Esophagus muscularis mucosa (tissue), 4 donors: ENCODE results near the gene TUT1.

Source experiments
- EP300 ChIP-seq: sonication (generic); formaldehyde crosslinking; IDR thresholded peaks from one replicate; pipeline ENCODE4 v1.6.1; 2017; ENCODE audit warnings: antibody characterized with exemption
- POLR2A ChIP-seq: fragments of 450-650 bp; IDR thresholded peaks from one replicate; pipeline ENCODE4 v1.6.1; 2017; ENCODE audit warnings: antibody characterized with exemption, moderate library complexity, mild to moderate bottlenecking, low read depth
- TF ChIP-seq, protein P1 (sequence below), 3 experiments: fragments of 200-600 bp in 2 of 3; fragments of 450-650 bp in 1 of 3; sonication (generic) in 2 of 3; IDR thresholded peaks; one replicate each; pipeline ENCODE4 v1.5.1; 2017 to 2019; ENCODE audit warnings: antibody characterized with exemption in 3 of 3, mild to moderate bottlenecking in 2 of 3, moderate library complexity in 1 of 3

DNA sequence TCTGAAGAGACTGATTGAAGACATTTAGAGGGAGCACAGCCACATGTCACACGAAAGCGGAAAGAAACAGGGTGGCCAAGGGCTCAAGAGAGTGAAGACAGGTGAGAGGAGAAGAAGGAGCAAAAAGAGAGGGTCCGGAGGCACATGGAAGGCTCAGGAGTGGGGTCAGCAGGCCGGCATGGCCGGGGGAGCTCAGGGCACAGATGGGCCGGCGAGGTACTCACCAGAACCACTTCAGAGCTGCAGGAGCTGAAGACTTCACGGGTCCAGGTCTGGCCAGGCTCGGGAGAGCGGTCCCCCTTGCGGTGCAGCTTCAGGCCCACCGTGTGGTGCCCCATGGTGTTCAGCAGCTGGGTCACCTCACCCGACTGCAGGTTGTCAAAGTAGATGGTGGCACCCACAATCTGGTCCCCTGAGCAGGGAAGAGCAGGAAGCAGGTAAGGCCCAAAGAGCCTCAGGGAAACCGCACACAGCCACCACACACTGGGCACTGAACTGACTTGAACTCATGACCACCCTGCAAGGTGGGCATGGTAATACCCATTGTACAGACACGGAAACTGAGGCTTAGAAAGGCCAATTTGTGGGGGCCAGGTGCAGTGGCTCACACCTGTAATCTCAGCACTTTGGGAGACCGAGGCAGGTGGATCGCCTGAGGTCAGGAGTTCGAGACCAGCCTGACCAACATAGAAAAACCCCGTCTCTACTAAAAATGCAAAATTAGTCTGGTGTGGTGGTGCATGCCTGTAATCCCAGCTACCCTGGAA is 56.4 kb downstream of the TUT1 start:
- TF ChIP-seq, protein P1, sequence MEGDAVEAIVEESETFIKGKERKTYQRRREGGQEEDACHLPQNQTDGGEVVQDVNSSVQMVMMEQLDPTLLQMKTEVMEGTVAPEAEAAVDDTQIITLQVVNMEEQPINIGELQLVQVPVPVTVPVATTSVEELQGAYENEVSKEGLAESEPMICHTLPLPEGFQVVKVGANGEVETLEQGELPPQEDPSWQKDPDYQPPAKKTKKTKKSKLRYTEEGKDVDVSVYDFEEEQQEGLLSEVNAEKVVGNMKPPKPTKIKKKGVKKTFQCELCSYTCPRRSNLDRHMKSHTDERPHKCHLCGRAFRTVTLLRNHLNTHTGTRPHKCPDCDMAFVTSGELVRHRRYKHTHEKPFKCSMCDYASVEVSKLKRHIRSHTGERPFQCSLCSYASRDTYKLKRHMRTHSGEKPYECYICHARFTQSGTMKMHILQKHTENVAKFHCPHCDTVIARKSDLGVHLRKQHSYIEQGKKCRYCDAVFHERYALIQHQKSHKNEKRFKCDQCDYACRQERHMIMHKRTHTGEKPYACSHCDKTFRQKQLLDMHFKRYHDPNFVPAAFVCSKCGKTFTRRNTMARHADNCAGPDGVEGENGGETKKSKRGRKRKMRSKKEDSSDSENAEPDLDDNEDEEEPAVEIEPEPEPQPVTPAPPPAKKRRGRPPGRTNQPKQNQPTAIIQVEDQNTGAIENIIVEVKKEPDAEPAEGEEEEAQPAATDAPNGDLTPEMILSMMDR (IDR thresholded peaks at IDR 0.05): no peak
- TF ChIP-seq POLR2A (no peak), EP300 (no peak)
